ENCODE results near the gene KIAA0825.

- TF ChIP-seq CTCF (IDR thresholded peaks at IDR 0.05; ENCODE audit: low read length) (no peak), EZH2 (IDR thresholded peaks at IDR 0.05; ENCODE audit: borderline replicate concordance, low read length) (no peak)
Measured at GRCh38 chr5:94376672-94377345, 241.6 kb downstream of the KIAA0825 start.
